ENCODE data around the gene ZNF229. TPM values are rescaled to one million over a fixed set of nuclear protein-coding genes. Genes with fewer than 3 reads are reported as not detected.

The ZNF229 gene
- polyA plus RNA-seq, 4 donors, result 0.27 to 9.2 (median 1.8) TPM

Other genes with a start within 250 kb of the ZNF229 start
- gene ZNF227, start 235.9 kb downstream of the ZNF229 start, polyA plus RNA-seq, result 10 to 100 TPM in 1 of 4 donors, 1 to 10 TPM in 3; 3.8 to 18.8 (median 5.0) TPM
- gene ZNF233, start 188.6 kb downstream of the ZNF229 start, polyA plus RNA-seq, result 1 to 10 TPM in 1 of 4 donors, under 1 TPM in 2, not detected in 1; 0.22 to 5.8 (median 0.91) TPM
- 1 to 10 TPM; 1.8 to 7.8 (median 2.9) TPM for gene ZNF235, start 143.4 kb downstream of the ZNF229 start, polyA plus RNA-seq
- 1 to 10 TPM in 3 of 4 donors, under 1 TPM in 1; 0.81 to 8.7 (median 1.9) TPM for gene ZNF112, start 91.8 kb downstream of the ZNF229 start, polyA plus RNA-seq
- 1 to 10 TPM in 3 of 4 donors, under 1 TPM in 1; 0.54 to 5.8 (median 1.3) TPM for gene ZNF285, start 46.9 kb downstream of the ZNF229 start, polyA plus RNA-seq
- gene ZNF180, start 52.0 kb upstream of the ZNF229 start, polyA plus RNA-seq, result 10 to 100 TPM in 1 of 4 donors, 1 to 10 TPM in 3; 4.6 to 11.4 (median 6.2) TPM
- 10 to 100 TPM in 2 of 4 donors, 1 to 10 TPM in 1, under 1 TPM in 1; 0.19 to 28.4 (median 10.6) TPM for gene CEACAM20, start 81.2 kb upstream of the ZNF229 start, polyA plus RNA-seq
- gene IGSF23, start 165.1 kb upstream of the ZNF229 start, polyA plus RNA-seq, result 10 to 100 TPM in 3 of 4 donors, 1 to 10 TPM in 1; 5.8 to 54.3 (median 17.3) TPM
- gene PVR, start 195.4 kb upstream of the ZNF229 start, polyA plus RNA-seq, result 10 to 100 TPM; 19.9 to 96.6 (median 24.1) TPM
- 10 to 100 TPM in 3 of 4 donors, 1 to 10 TPM in 1; 4.3 to 53.0 (median 21.6) TPM for gene CEACAM19, start 223.0 kb upstream of the ZNF229 start, polyA plus RNA-seq

Data from small intestine (tissue), 4 donors.